Measurements from ENCODE around the gene PPP6R2. TPM values are rescaled to one million over a fixed set of nuclear protein-coding genes. Genes with fewer than 3 reads are reported as not detected.
A peak's percentile ranks its signal among the peaks of the same experiment; 100 is the strongest.

The PPP6R2 gene
- total and polyA plus RNA-seq, 2 of the 8 experiments (the other 6 are each of a cell fraction or from before 2014, with no cell fraction given): 25.0 to 32.2 TPM

GRCh38 chr22:50488006-50488677 is 145.0 kb downstream of the PPP6R2 start:
- no peak overlapping the region for H2BK15ac ChIP-seq (ENCODE audit: low read length)
- no peak overlapping the region for H2AK5ac ChIP-seq (ENCODE audit: low read depth, low read length)
- no peak overlapping the region for H3K4ac ChIP-seq (replicated peaks; ENCODE audit: insufficient read length, low read depth, low read length)
- no peak overlapping the region for H3K4me3 ChIP-seq (ENCODE audit: extremely low read depth in 1 of 4, insufficient read depth in 2 of 4, low read depth in 3 of 4, low read length in 4 of 4)
- H3K79me1 ChIP-seq (ENCODE audit: low read depth, low read length): no peaks in the 10 kb centered on the region
- CTCF ChIA-PET (ENCODE audit: partially characterized antibody): no interaction called here
- no peak for FAIRE-seq
- H3K18ac ChIP-seq (ENCODE audit: extremely low read depth, low read length): no peak overlapping the region
- no peak overlapping the region for H3K4me2 ChIP-seq (ENCODE audit: insufficient read depth in 1 of 2, low read depth in 2 of 2, low read length in 2 of 2)
- H2BK5ac ChIP-seq (ENCODE audit: low read depth, low read length): no peak overlapping the region
- no peak overlapping the region for H2BK12ac ChIP-seq (ENCODE audit: low read depth, low read length)
- H3K9ac ChIP-seq (replicated peaks in 1 of 4; ENCODE audit: extremely low read depth in 1 of 4, low read depth in 3 of 4, low read length in 3 of 4): no peak overlapping the region
- 89% methylated on average over 8 of the region's 18 CpGs; no CpG with 5 or more reads in 1 of the 2 experiments for whole genome bisulfite sequencing, 2 experiments (ENCODE audit: extremely low coverage in 1 of 2, insufficient coverage in 1 of 2, insufficient read length in 1 of 2, insufficient replicate concordance in 2 of 2, low coverage in 1 of 2, low lambda C conversion rate in 2 of 2, missing lambda C conversion rate in 1 of 2)
- no peak overlapping the region for H3K23ac ChIP-seq (ENCODE audit: insufficient read length)
- peak overlapping the region; percentile 85; the same call in 1 of the 2 replicates for H4K8ac ChIP-seq (ENCODE audit: extremely low read depth, insufficient read depth, low read length)
- H2AFZ ChIP-seq (ENCODE audit: low read length): no peak overlapping the region
- no peak overlapping the region for H4K5ac ChIP-seq (ENCODE audit: insufficient read length, low read depth, low read length)
- H3K79me2 ChIP-seq (ENCODE audit: control insufficient read depth in 1 of 2, insufficient read depth in 2 of 2, low read length in 2 of 2): no peaks in the 10 kb centered on the region
- no peak overlapping the region for H4K91ac ChIP-seq (replicated peaks; ENCODE audit: insufficient read length, low read length)
- peaks cover 0 to 2% of the 10 kb centered on the region in 2 experiments for H4K20me1 ChIP-seq (replicated peaks in 1 of 2; ENCODE audit: control insufficient read depth in 1 of 2, insufficient read depth in 2 of 2, low read length in 2 of 2)
- H2BK120ac ChIP-seq (replicated peaks; ENCODE audit: low read depth, low read length): no peak overlapping the region
- no peak overlapping the region for H3K56ac ChIP-seq (replicated peaks; ENCODE audit: insufficient read length, low read depth, low read length)
- no peak overlapping the region for H2BK20ac ChIP-seq (ENCODE audit: low read length)
- H3K27ac ChIP-seq (ENCODE audit: low read depth, low read length): no peak overlapping the region
- DNase-seq (ENCODE audit: low read depth in 1 of 2, low spot score in 2 of 2): no peak
- H3K14ac ChIP-seq (ENCODE audit: insufficient read length): no peak overlapping the region
- H3K36me3 ChIP-seq (ENCODE audit: control insufficient read depth in 2 of 4, insufficient read depth in 4 of 4, low read length in 3 of 4): no peaks in the 10 kb centered on the region
- H3K27me3 ChIP-seq (replicated peaks in 1 of 4; ENCODE audit: control insufficient read depth in 3 of 4, extremely low read depth in 1 of 4, insufficient read depth in 3 of 4, low read length in 3 of 4): peaks cover 0 to 2% (median 0%) of the 10 kb centered on the region in 4 experiments; a peak in 1 of 7 replicates
- POLR2A ChIA-PET (ENCODE audit: partially characterized antibody): no interaction called here
- no peaks in the 10 kb centered on the region; a peak in 1 of 7 replicates for H3K4me1 ChIP-seq (replicated peaks in 1 of 4; ENCODE audit: control insufficient read depth in 3 of 4, insufficient read depth in 4 of 4, low read length in 3 of 4)
- no peaks in the 10 kb centered on the region for H3K9me3 ChIP-seq (ENCODE audit: insufficient read depth in 2 of 2, low read depth in 1 of 2, low read length in 1 of 2)
- no peaks in the 10 kb centered on the region for H3K23me2 ChIP-seq (ENCODE audit: low read depth, low read length)
- TF ChIP-seq TCF12 (IDR thresholded peaks at IDR 0.05; ENCODE audit: low read depth, low read length): no peak
- TF ChIP-seq MAFK (IDR thresholded peaks at IDR 0.05; ENCODE audit: low read depth, low read length): no peak
- TF ChIP-seq RNF2 (IDR thresholded peaks at IDR 0.05; ENCODE audit: borderline replicate concordance, low read depth, low read length, missing control alignments, poor library complexity, severe bottlenecking): no peak
- no peak for TF ChIP-seq POLR2A (IDR thresholded peaks at IDR 0.05; ENCODE audit: control extremely low read depth in 1 of 2, low read depth in 2 of 2, low read length in 2 of 2)
- no peak for TF ChIP-seq SAP30 (IDR thresholded peaks at IDR 0.05; ENCODE audit: insufficient read depth, insufficient replicate concordance, low read length)
- no peak for TF ChIP-seq CREB1 (IDR thresholded peaks at IDR 0.05)
- no peak for TF ChIP-seq PHF8 (conservative IDR thresholded peaks at IDR 0.05; ENCODE audit: low read depth, low read length)
- no peak for TF ChIP-seq EZH2 (IDR thresholded peaks at IDR 0.05; ENCODE audit: low read depth, low read length, severe bottlenecking)
- no peak for TF ChIP-seq EGR1 (IDR thresholded peaks at IDR 0.05; ENCODE audit: borderline replicate concordance, low read depth, low read length)
- no peak for TF ChIP-seq BACH1 (IDR thresholded peaks at IDR 0.05; ENCODE audit: low read length)
- no peak for TF ChIP-seq BRCA1 (IDR thresholded peaks at IDR 0.05; ENCODE audit: low read depth, low read length)
- TF ChIP-seq CTBP2 (IDR thresholded peaks at IDR 0.05; ENCODE audit: borderline replicate concordance, insufficient read depth, insufficient read length, low read length): no peak
- TF ChIP-seq KDM4A (IDR thresholded peaks at IDR 0.05; ENCODE audit: low read depth, low read length, severe bottlenecking): no peak
